ENCODE results near the gene ZBTB43. TPM values are rescaled to one million over a fixed set of nuclear protein-coding genes. Genes with fewer than 3 reads are reported as not detected.
"Not testable (repeated sequence)": the region's sequence is repeated elsewhere in the genome, so short reads cannot be mapped to it uniquely, and the experiment has no call there.

ZBTB43 gene
- total and polyA plus RNA-seq, 4 donors: 4.6 to 64.3 (median 14.5) TPM

DNA sequence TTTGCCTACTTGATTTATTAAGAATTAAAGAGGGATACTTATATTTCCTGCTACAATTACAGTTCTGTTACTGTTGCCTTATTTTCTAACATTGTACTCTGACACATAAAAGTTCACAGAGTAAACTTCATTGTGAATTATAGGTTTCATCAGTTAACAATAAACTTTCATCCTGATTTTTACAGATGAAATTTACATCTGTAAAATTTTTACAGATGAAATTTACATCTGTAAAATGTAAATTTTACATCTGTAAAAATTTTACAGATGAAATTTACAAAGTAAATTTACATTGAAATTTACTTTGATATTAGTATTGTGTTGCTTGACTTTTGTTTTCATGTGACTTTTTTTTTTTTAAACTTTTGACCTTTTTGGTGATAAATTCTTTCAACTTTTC, 9.3 kb downstream of the ZBTB43 start:
- no peak overlapping the region for H3K9ac ChIP-seq (ENCODE audit: insufficient read depth in 1 of 2, low read length in 2 of 2)
- peaks cover 18 to 33% (median 21%) of the 10 kb centered on the region in 4 donors for H3K36me3 ChIP-seq (ENCODE audit: control insufficient read depth in 4 of 4, insufficient read depth in 4 of 4, low read length in 4 of 4)
- no peak overlapping the region for H3K4me3 ChIP-seq
- peaks cover 0 to 11% (median 0%) of the 10 kb centered on the region in 5 donors for H3K4me1 ChIP-seq (ENCODE audit: control insufficient read depth in 5 of 5, insufficient read depth in 5 of 5, low read length in 5 of 5)
- DNase-seq (no peak), ATAC-seq (ENCODE audit: insufficient read depth, low FRiP score) (no peak)
- TF ChIP-seq, protein P1, sequence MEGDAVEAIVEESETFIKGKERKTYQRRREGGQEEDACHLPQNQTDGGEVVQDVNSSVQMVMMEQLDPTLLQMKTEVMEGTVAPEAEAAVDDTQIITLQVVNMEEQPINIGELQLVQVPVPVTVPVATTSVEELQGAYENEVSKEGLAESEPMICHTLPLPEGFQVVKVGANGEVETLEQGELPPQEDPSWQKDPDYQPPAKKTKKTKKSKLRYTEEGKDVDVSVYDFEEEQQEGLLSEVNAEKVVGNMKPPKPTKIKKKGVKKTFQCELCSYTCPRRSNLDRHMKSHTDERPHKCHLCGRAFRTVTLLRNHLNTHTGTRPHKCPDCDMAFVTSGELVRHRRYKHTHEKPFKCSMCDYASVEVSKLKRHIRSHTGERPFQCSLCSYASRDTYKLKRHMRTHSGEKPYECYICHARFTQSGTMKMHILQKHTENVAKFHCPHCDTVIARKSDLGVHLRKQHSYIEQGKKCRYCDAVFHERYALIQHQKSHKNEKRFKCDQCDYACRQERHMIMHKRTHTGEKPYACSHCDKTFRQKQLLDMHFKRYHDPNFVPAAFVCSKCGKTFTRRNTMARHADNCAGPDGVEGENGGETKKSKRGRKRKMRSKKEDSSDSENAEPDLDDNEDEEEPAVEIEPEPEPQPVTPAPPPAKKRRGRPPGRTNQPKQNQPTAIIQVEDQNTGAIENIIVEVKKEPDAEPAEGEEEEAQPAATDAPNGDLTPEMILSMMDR (IDR thresholded peaks at IDR 0.05; ENCODE audit: control extremely low read depth, extremely low read depth): no peak
- H3K27me3 ChIP-seq (ENCODE audit: control insufficient read depth in 3 of 3, insufficient read depth in 3 of 3, low read length in 2 of 3): no peaks in the 10 kb centered on the region
- no peak overlapping the region for H3K27ac ChIP-seq (ENCODE audit: low read depth in 1 of 2, low read length in 1 of 2)
- peaks cover 0 to 10% (median 5%) of the 10 kb centered on the region in 4 donors for H3K9me3 ChIP-seq (ENCODE audit: control insufficient read depth in 4 of 4, insufficient read depth in 3 of 4, low read length in 3 of 4)

GRCh38 chr9:126817615-126818014, 12.8 kb downstream of the ZBTB43 start:
- Histone ChIP-seq H3K36me3 (ENCODE audit: control insufficient read depth in 4 of 4, insufficient read depth in 4 of 4, low read length in 4 of 4) (peaks cover 21 to 32% (median 30%) of the 10 kb centered on the region in 4 donors), H3K9me3 (ENCODE audit: control insufficient read depth in 4 of 4, insufficient read depth in 3 of 4, low read length in 3 of 4) (peaks cover 2 to 21% (median 11%) of the 10 kb centered on the region in 4 donors), H3K4me1 (ENCODE audit: control insufficient read depth in 5 of 5, insufficient read depth in 5 of 5, low read length in 5 of 5) (peaks cover 0 to 11% (median 0%) of the 10 kb centered on the region in 5 donors)
- 97 to 99% methylated on average over 7 of the region's 7 CpGs for WGBS, 2 donors
- DNase-seq; H3K27me3 ChIP-seq (ENCODE audit: control insufficient read depth in 3 of 3, insufficient read depth in 3 of 3, low read length in 2 of 3); ATAC-seq (ENCODE audit: insufficient read depth, low FRiP score); H3K9ac ChIP-seq (ENCODE audit: insufficient read depth in 1 of 2, low read length in 2 of 2); H3K27ac ChIP-seq (ENCODE audit: low read depth in 1 of 2, low read length in 1 of 2); H3K4me3 ChIP-seq: not testable (repeated sequence)

- peaks cover 16 to 30% (median 26%) of the 10 kb centered on the region in 4 donors for H3K36me3 ChIP-seq (ENCODE audit: control insufficient read depth in 4 of 4, insufficient read depth in 4 of 4, low read length in 4 of 4)
- no peak for ATAC-seq (ENCODE audit: insufficient read depth, low FRiP score)
These were observed 13.6 kb downstream of the ZBTB43 start for GRCh38 chr9:126818482-126818881.

DNA sequence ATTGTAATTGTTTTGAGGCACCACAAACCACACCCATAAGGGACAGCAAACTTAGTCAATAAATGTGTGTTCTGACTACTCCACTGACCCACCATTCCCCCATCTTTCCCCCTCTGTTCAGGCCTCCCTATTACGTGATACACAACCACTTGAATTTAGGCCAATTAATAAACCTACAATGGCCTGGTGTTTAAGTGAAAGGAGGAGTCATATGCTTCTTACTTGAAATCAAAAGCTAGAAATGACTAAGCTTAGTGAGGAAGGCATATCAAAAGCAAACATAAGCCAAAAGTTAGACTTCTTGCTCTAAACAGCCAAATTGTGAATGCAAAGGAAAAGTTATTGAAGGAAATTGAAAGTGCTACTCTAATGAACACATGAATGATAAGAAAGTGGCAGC, 14.6 kb downstream of the ZBTB43 start:
- Histone ChIP-seq H3K27me3 (ENCODE audit: control insufficient read depth in 3 of 3, insufficient read depth in 3 of 3, low read length in 2 of 3) (no peaks in the 10 kb centered on the region), H3K27ac (ENCODE audit: low read depth in 1 of 2, low read length in 1 of 2) (no peak overlapping the region), H3K9ac (ENCODE audit: insufficient read depth in 1 of 2, low read length in 2 of 2) (no peak overlapping the region), H3K9me3 (ENCODE audit: control insufficient read depth in 4 of 4, insufficient read depth in 3 of 4, low read length in 3 of 4) (peaks cover 2 to 21% (median 11%) of the 10 kb centered on the region in 4 donors), H3K4me1 (ENCODE audit: control insufficient read depth in 5 of 5, insufficient read depth in 5 of 5, low read length in 5 of 5) (peaks cover 0 to 11% (median 0%) of the 10 kb centered on the region in 5 donors), H3K4me3 (no peak overlapping the region), H3K36me3 (ENCODE audit: control insufficient read depth in 4 of 4, insufficient read depth in 4 of 4, low read length in 4 of 4) (peaks cover 16 to 30% (median 21%) of the 10 kb centered on the region in 4 donors)
- TF ChIP-seq, protein P1 (IDR thresholded peaks at IDR 0.05; ENCODE audit: control extremely low read depth, extremely low read depth): no peak
- WGBS, 2 donors: 79 to 97% methylated on average over 1 of the region's 1 CpG
- DNase-seq (no peak), ATAC-seq (ENCODE audit: insufficient read depth, low FRiP score) (no peak)

More at GRCh38 chr9:126818482-126818881, 13.6 kb downstream of the ZBTB43 start:
- no peak overlapping the region for H3K27ac ChIP-seq (ENCODE audit: low read depth in 1 of 2, low read length in 1 of 2)
- TF ChIP-seq, protein P1 (IDR thresholded peaks at IDR 0.05; ENCODE audit: control extremely low read depth, extremely low read depth): no peak
- H3K9me3 ChIP-seq (ENCODE audit: control insufficient read depth in 4 of 4, insufficient read depth in 3 of 4, low read length in 3 of 4): peaks cover 2 to 21% (median 11%) of the 10 kb centered on the region in 4 donors
- 97 to 98% methylated on average over 5 of the region's 5 CpGs for WGBS, 2 donors
- H3K4me1 ChIP-seq (ENCODE audit: control insufficient read depth in 5 of 5, insufficient read depth in 5 of 5, low read length in 5 of 5): peaks cover 0 to 11% (median 0%) of the 10 kb centered on the region in 5 donors
- H3K9ac ChIP-seq (ENCODE audit: insufficient read depth in 1 of 2, low read length in 2 of 2): no peak overlapping the region
- no peaks in the 10 kb centered on the region for H3K27me3 ChIP-seq (ENCODE audit: control insufficient read depth in 3 of 3, insufficient read depth in 3 of 3, low read length in 2 of 3)
- H3K4me3 ChIP-seq: no peak overlapping the region
- DNase-seq: no peak
